NT2/D1 (cell line): ENCODE measurements around the gene NUP43.

ENCODE experiments used
- SUZ12 ChIP-seq: IDR thresholded peaks from 2 replicates; pipeline ENCODE4 v1.6.1; 2011; ENCODE audit not compliant: insufficient read length, insufficient read depth; ENCODE audit errors: extremely low read depth
- YY1 ChIP-seq: IDR thresholded peaks from 2 replicates; pipeline ENCODE4 v1.6.1; 2011; ENCODE audit not compliant: insufficient read length, insufficient read depth
- ZNF274 ChIP-seq: IDR thresholded peaks from 2 replicates; pipeline ENCODE4 v1.6.1; 2011; ENCODE audit warnings: mild to moderate bottlenecking, low read depth, low read length

- TF ChIP-seq ZNF274 = no peak
- TF ChIP-seq SUZ12 = no peak
- no peak for TF ChIP-seq YY1
These were observed 30.0 kb downstream of the NUP43 start for GRCh38 chr6:149716181-149716963.
